ENCODE data around the gene KLF6. TPM values are rescaled to one million over a fixed set of nuclear protein-coding genes. Genes with fewer than 3 reads are reported as not detected.

KLF6 gene
- total RNA-seq, 3 donors from 2014 or later (not counting 1 experiment from before 2014, with no cell fraction given) = 1,044 to 1,768 (median 1,056) TPM

DNA sequence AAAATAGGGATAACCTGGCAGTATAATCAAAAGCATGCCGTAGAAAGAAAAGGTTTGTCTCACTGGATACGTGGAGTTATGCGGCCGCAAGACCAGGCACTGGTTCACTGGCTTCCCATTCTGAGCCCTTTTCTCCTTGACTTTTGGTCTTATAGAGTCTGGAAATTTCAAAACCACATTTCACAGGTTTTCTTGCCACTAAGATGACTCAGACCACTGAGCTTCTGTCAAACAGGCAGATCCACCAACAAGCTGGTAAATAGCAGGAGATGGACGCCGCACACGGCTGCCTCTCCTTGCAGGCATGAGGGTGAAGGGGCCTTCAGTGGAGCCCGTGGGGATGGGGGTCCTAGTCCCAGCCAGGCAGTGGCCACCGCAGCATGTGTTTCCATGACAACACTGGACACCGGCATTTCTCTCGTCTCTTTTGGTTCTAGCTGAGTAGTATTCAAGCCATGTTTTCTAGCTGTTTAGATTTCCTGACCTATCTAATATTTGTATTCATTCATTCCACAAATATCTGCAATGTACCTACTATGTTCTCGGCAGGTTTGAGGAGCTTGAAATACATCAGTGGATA, 55.5 kb downstream of the KLF6 start:
- intact Hi-C loops (cut with micrococcal nuclease) = no loop called here
- ATAC-seq (no peak), DNase-seq (no peak)
- no peaks in the 10 kb centered on the region for H3K9me3 ChIP-seq (ENCODE audit: control insufficient read depth, insufficient read depth, low read length)
- no peak overlapping the region for H3K4me3 ChIP-seq (ENCODE audit: low read length)
- peaks cover 13 to 14% of the 10 kb centered on the region in 2 donors for H3K27me3 Mint-ChIP-seq (ENCODE audit: low read depth in 2 of 2)
- WGBS (ENCODE audit: insufficient coverage) = 85% methylated on average over 12 of the region's 12 CpGs
- H3K9me3 Mint-ChIP-seq = no peaks in the 10 kb centered on the region
- H3K27ac Mint-ChIP-seq = no peak overlapping the region
- H3K36me3 Mint-ChIP-seq = peaks cover 12% of the 10 kb centered on the region
- no peak for TF ChIP-seq CTCF (IDR thresholded peaks at IDR 0.05)
- H3K4me1 Mint-ChIP-seq = no peaks in the 10 kb centered on the region
- no peaks in the 10 kb centered on the region for H3K27me3 ChIP-seq (ENCODE audit: control insufficient read depth, insufficient read depth, low read length)
- H3K4me1 ChIP-seq (ENCODE audit: control insufficient read depth, insufficient read depth, low read length) = peaks cover 4% of the 10 kb centered on the region
- H3K27ac ChIP-seq (ENCODE audit: low read length) = no peak overlapping the region
- no peak overlapping the region for H3K4me3 Mint-ChIP-seq
- H3K36me3 ChIP-seq (ENCODE audit: control insufficient read depth, insufficient read depth, low read length) = no peaks in the 10 kb centered on the region

DNA sequence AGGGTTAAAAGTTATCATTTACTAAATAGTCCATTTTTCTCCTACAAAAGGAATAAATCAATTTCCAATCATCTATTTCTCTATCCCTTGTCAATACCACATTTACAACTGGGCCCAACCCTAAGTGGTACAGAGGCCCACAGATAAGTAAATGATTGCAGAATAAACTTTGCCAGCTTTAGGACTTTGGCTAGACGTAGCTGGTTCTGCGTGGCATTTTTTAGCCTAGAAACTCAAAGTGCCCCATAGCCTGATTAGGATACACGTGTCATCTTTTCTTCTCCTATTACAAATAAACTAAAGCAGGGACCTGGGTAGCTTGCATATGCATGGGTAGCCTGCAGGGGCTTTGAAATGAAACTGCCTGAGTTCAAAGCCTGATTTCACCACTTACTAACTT, 56.4 kb downstream of the KLF6 start:
- Histone ChIP-seq H3K9me3 (ENCODE audit: control insufficient read depth, insufficient read depth, low read length) (no peaks in the 10 kb centered on the region), H3K4me3 (ENCODE audit: low read length) (no peak overlapping the region), H3K27ac (ENCODE audit: low read length) (no peak overlapping the region), H3K27me3 (ENCODE audit: control insufficient read depth, insufficient read depth, low read length) (no peaks in the 10 kb centered on the region), H3K4me1 (ENCODE audit: control insufficient read depth, insufficient read depth, low read length) (peaks cover 4% of the 10 kb centered on the region), H3K36me3 (ENCODE audit: control insufficient read depth, insufficient read depth, low read length) (no peaks in the 10 kb centered on the region)
- H3K27me3 Mint-ChIP-seq (ENCODE audit: low read depth in 2 of 2) = peaks cover 13 to 14% of the 10 kb centered on the region in 2 donors
- ATAC-seq = no peak
- WGBS (ENCODE audit: insufficient coverage) = 91% methylated on average over 3 of the region's 3 CpGs
- H3K9me3 Mint-ChIP-seq = no peaks in the 10 kb centered on the region
- no peak overlapping the region for H3K27ac Mint-ChIP-seq
- no peak for TF ChIP-seq CTCF (IDR thresholded peaks at IDR 0.05)
- H3K4me1 Mint-ChIP-seq = no peaks in the 10 kb centered on the region
- H3K4me3 Mint-ChIP-seq = no peak overlapping the region
- DNase-seq = no peak
- intact Hi-C loops (cut with micrococcal nuclease) = no loop called here
- peaks cover 12% of the 10 kb centered on the region for H3K36me3 Mint-ChIP-seq

- Mint-ChIP-seq H3K27ac (no peak overlapping the region), H3K4me1 (no peaks in the 10 kb centered on the region), H3K27me3 (ENCODE audit: low read depth in 2 of 2) (peaks cover 10 to 22% of the 10 kb centered on the region in 2 donors), H3K9me3 (no peaks in the 10 kb centered on the region), H3K4me3 (no peak overlapping the region), H3K36me3 (peaks cover 8% of the 10 kb centered on the region)
- DNase-seq (no peak), ATAC-seq (no peak)
- Histone ChIP-seq H3K36me3 (ENCODE audit: control insufficient read depth, insufficient read depth, low read length) (no peaks in the 10 kb centered on the region), H3K27me3 (ENCODE audit: control insufficient read depth, insufficient read depth, low read length) (no peaks in the 10 kb centered on the region), H3K27ac (ENCODE audit: low read length) (no peak overlapping the region), H3K4me1 (ENCODE audit: control insufficient read depth, insufficient read depth, low read length) (peaks cover 4% of the 10 kb centered on the region), H3K4me3 (ENCODE audit: low read length) (no peak overlapping the region), H3K9me3 (ENCODE audit: control insufficient read depth, insufficient read depth, low read length) (no peaks in the 10 kb centered on the region)
- no peak for TF ChIP-seq CTCF (IDR thresholded peaks at IDR 0.05)
- intact Hi-C loops (cut with micrococcal nuclease) = no loop called here
- WGBS (ENCODE audit: insufficient coverage) = 91% methylated on average over 7 of the region's 7 CpGs
Observed at GRCh38 chr10:3727268-3727667, 57.7 kb downstream of the KLF6 start.

Data from natural killer cell (primary cell).